ENCODE measurements around the gene EEF2KMT. TPM values are rescaled to one million over a fixed set of nuclear protein-coding genes. Genes with fewer than 3 reads are reported as not detected.

Gene EEF2KMT
- total and polyA plus RNA-seq, 10 donors: 4.5 to 11.7 (median 7.4) TPM

GRCh38 chr16:5066511-5066910 lies 31.1 kb downstream of the EEF2KMT start:
- no peaks in the 10 kb centered on the region for H3K9me3 ChIP-seq
- H3K27ac ChIP-seq: no peak overlapping the region
- TF ChIP-seq CTCF (IDR thresholded peaks at IDR 0.05 in 8 of 11, conservative IDR thresholded peaks at IDR 0.05 in 3 of 11) (no peak), POLR2AphosphoS5 (IDR thresholded peaks at IDR 0.05) (no peak), POLR2A (IDR thresholded peaks at IDR 0.05) (no peak)
- peak; percentile 6 for DNase-seq
- no peaks in the 10 kb centered on the region for H3K27me3 ChIP-seq (replicated peaks in 1 of 7)
- H3K4me3 ChIP-seq: no peak overlapping the region
- no peaks in the 10 kb centered on the region for H3K36me3 ChIP-seq
- peaks cover 0 to 7% (median 5%) of the 10 kb centered on the region in 6 donors for H3K4me1 ChIP-seq
- WGBS, 5 donors: 61 to 75% (median 70%) methylated on average over 6 of the region's 6 CpGs
- intact Hi-C loops (cut with DNase I; ENCODE audit: low total_unique reads): no loop called here

GRCh38 chr16:5065813-5066212 lies 31.8 kb downstream of the EEF2KMT start, which contains the start of gene C16orf89:
C16orf89 (minus strand) TSS chr16:5065956; CDS start chr16:5065908, 48 bp downstream.
- Histone ChIP-seq H3K9me3 (no peaks in the 10 kb centered on the region), H3K27me3 (replicated peaks in 1 of 7) (no peaks in the 10 kb centered on the region), H3K4me1 (peaks cover 0 to under 1% (median 0%) of the 10 kb centered on the region in 6 donors), H3K4me3 (no peak within 1 kb of the TSS), H3K36me3 (no peaks in the 10 kb centered on the region), H3K27ac (no peak within 1 kb of the TSS)
- TF ChIP-seq CTCF (IDR thresholded peaks at IDR 0.05 in 8 of 11, conservative IDR thresholded peaks at IDR 0.05 in 3 of 11) (no peak), POLR2AphosphoS5 (IDR thresholded peaks at IDR 0.05) (no peak), POLR2A (IDR thresholded peaks at IDR 0.05) (no peak)
- peak; percentile 59 for DNase-seq
- intact Hi-C loops (cut with DNase I; ENCODE audit: low total_unique reads): no loop called here
- 65 to 80% (median 78%) methylated on average over 6 to 10 of the region's 10 CpGs for WGBS, 5 donors

GRCh38 chr16:5065326-5065725 lies 32.3 kb downstream of the EEF2KMT start:
- Histone ChIP-seq H3K36me3 (no peaks in the 10 kb centered on the region), H3K27ac (no peak overlapping the region), H3K4me3 (no peak overlapping the region), H3K9me3 (no peaks in the 10 kb centered on the region), H3K4me1 (no peaks in the 10 kb centered on the region), H3K27me3 (replicated peaks in 1 of 7) (no peaks in the 10 kb centered on the region)
- no peak for DNase-seq
- no peak for TF ChIP-seq CTCF (IDR thresholded peaks at IDR 0.05 in 8 of 11, conservative IDR thresholded peaks at IDR 0.05 in 3 of 11)
- TF ChIP-seq POLR2AphosphoS5 (IDR thresholded peaks at IDR 0.05): no peak
- TF ChIP-seq POLR2A (IDR thresholded peaks at IDR 0.05): no peak
- intact Hi-C loops (cut with DNase I; ENCODE audit: low total_unique reads): no loop called here
- WGBS, 5 donors: 77 to 85% (median 83%) methylated on average over 7 to 8 of the region's 8 CpGs

- Histone ChIP-seq H3K27ac (no peak overlapping the region), H3K4me1 (no peaks in the 10 kb centered on the region), H3K9me3 (no peaks in the 10 kb centered on the region), H3K4me3 (no peak overlapping the region), H3K27me3 (replicated peaks in 1 of 7) (no peaks in the 10 kb centered on the region), H3K36me3 (no peaks in the 10 kb centered on the region)
- DNase-seq: peak; percentile 45
- 84 to 91% (median 86%) methylated on average over 7 of the region's 7 CpGs for WGBS, 5 donors
- TF ChIP-seq CTCF (IDR thresholded peaks at IDR 0.05 in 8 of 11, conservative IDR thresholded peaks at IDR 0.05 in 3 of 11): no peak
- TF ChIP-seq POLR2AphosphoS5 (IDR thresholded peaks at IDR 0.05): no peak
- no peak for TF ChIP-seq POLR2A (IDR thresholded peaks at IDR 0.05)
- intact Hi-C loops (cut with DNase I; ENCODE audit: low total_unique reads): no loop called here
Observed at GRCh38 chr16:5064915-5065314, 32.7 kb downstream of the EEF2KMT start.
